WERI-Rb-1 (cell line): ENCODE results near the gene HRH3.

Experiments used
- DNase-seq: peaks from one replicate; pipeline ENCODE4 v3.0.0-alpha.2; 2020
- H3K27ac ChIP-seq: fragments of 250-450 bp; sonication (Bioruptor Pico); 2 replicates; pipeline ENCODE4 v1.5.1; 2020; ENCODE audit warnings: mild to moderate bottlenecking, moderate library complexity
- H3K27me3 ChIP-seq: fragments of 250-450 bp; sonication (Bioruptor Pico); 2 replicates; pipeline ENCODE4 v1.5.1; 2021; ENCODE audit warnings: mild to moderate bottlenecking, low read depth, moderate library complexity; ENCODE audit not compliant: insufficient read depth, severe bottlenecking
- H3K36me3 ChIP-seq: fragments of 250-450 bp; sonication (Bioruptor Pico); 2 replicates; pipeline ENCODE4 v1.5.1; 2020; ENCODE audit warnings: mild to moderate bottlenecking, moderate library complexity
- H3K4me3 ChIP-seq: 2 replicates; pipeline ENCODE4 v1.5.1; 2011; ENCODE audit warnings: low read depth, mild to moderate bottlenecking, control low read depth, low read length
- H3K9me3 ChIP-seq: fragments of 250-450 bp; sonication (Bioruptor Pico); 2 replicates; pipeline ENCODE4 v1.5.1; 2021; ENCODE audit warnings: mild to moderate bottlenecking, moderate library complexity; ENCODE audit not compliant: severe bottlenecking
- CTCF ChIP-seq: IDR thresholded peaks from 2 replicates; pipeline ENCODE4 v1.5.1; 2011; ENCODE audit warnings: low read depth, mild to moderate bottlenecking, control low read depth, inconsistent platforms, low read length

HRH3 gene

GRCh38 chr20:62266851-62267250, 46.8 kb upstream of the HRH3 start:
- Histone ChIP-seq H3K27ac (no peak overlapping the region), H3K36me3 (peaks cover 44% of the 10 kb centered on the region)
- TF ChIP-seq CTCF = no peak

DNA sequence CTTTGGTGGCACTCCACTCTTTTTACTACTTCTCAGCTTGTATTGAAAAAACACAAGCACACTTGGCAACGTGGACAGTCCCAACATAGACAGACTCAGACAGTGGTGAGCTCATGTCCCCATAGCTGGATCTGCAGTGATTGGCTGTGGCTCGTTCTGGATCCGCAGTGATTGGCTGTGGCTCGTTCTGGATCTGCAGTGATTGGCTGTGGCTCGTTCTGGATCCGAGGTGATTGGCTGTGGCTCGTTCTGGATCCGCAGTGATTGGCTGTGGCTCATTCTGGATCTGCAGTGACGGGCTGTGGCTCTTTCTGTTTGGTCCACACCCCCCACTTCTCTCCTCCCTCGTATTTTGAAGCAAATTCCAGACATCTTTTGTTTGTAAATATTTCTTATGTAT, 46.3 kb upstream of the HRH3 start:
- Histone ChIP-seq H3K36me3 (peaks cover 44% of the 10 kb centered on the region), H3K9me3 (peaks cover 6% of the 10 kb centered on the region)
- no peak for DNase-seq

More at GRCh38 chr20:62266851-62267250, 46.8 kb upstream of the HRH3 start:
- Histone ChIP-seq H3K27me3 (no peaks in the 10 kb centered on the region), H3K4me3 (no peak overlapping the region), H3K9me3 (peaks cover 6% of the 10 kb centered on the region)
- no peak for DNase-seq

GRCh38 chr20:62265365-62265764, 45.3 kb upstream of the HRH3 start:
- peaks cover 6% of the 10 kb centered on the region for H3K9me3 ChIP-seq
- no peak for DNase-seq
- TF ChIP-seq CTCF = no peak
- no peak overlapping the region for H3K27ac ChIP-seq
- peaks cover 48% of the 10 kb centered on the region for H3K36me3 ChIP-seq
- no peak overlapping the region for H3K4me3 ChIP-seq
- H3K27me3 ChIP-seq = no peaks in the 10 kb centered on the region

More for the DNA sequence above, 46.3 kb upstream of the HRH3 start:
- no peak for TF ChIP-seq CTCF
- Histone ChIP-seq H3K27me3 (no peaks in the 10 kb centered on the region), H3K4me3 (no peak overlapping the region), H3K27ac (no peak overlapping the region)

DNA sequence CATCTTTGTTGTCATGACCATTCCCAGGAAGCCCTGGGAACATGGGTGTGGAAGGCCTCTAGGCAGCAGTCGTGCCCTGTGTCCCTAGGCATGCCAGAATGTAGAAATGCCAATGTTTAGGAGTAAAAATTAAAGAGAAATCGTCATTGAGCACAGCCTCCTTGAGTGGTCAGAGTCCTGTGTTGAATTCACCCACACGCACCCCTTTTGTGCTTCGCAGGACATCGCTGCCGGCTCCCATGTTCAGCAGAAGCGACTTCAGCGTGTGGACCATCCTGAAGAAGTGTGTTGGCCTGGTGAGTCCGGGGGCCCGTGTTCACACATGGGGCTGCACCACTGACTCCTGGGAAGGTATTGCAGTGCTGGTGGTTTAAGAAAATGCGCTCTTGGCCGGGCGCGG, 43.3 kb upstream of the HRH3 start:
- peaks cover 52% of the 10 kb centered on the region for H3K36me3 ChIP-seq
- no peaks in the 10 kb centered on the region for H3K27me3 ChIP-seq
- DNase-seq = no peak
- H3K27ac ChIP-seq = no peak overlapping the region
- no peak overlapping the region for H3K4me3 ChIP-seq
- H3K9me3 ChIP-seq = peaks cover 6% of the 10 kb centered on the region
- TF ChIP-seq CTCF = no peak

DNA sequence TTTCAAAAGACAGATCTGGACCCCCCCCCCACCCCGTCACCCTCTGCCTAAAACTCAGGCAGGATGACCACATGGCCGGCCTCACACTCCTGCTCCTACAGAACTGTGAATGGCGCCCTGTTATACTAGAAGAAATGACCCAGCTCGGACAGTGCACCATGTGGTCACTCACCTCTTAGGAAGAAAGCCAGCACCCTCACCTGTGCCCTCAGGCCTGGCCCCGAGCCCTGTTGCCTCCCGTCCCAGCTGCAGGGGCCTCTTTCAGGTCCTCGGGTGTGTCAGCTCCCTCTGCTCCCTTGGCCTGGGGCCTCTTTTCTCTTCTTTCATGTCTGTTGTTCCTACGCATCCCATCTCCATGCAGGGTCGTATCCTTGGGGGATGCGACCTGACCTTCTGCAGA, 42.0 kb upstream of the HRH3 start:
- H3K4me3 ChIP-seq = no peak overlapping the region
- DNase-seq = no peak
- TF ChIP-seq CTCF = no peak
- no peaks in the 10 kb centered on the region for H3K27me3 ChIP-seq
- H3K9me3 ChIP-seq = peaks cover 6% of the 10 kb centered on the region
- no peak overlapping the region for H3K27ac ChIP-seq
- peaks cover 52% of the 10 kb centered on the region for H3K36me3 ChIP-seq

DNA sequence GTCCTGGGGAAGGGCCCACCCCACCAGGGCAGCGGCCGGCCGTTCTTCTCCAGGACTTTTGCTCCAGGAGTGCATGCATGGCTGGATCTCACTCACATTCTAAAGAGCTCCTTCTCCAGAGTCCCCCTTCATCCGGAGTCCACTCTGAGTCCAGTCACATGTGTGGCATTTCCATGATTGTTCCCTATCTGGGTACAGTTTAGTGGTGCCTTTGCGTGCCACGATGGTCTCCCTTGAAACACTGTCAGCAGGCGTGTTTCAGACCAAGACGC, 39.2 kb upstream of the HRH3 start:
- Histone ChIP-seq H3K4me3 (no peak overlapping the region), H3K27ac (no peak overlapping the region), H3K9me3 (no peaks in the 10 kb centered on the region), H3K27me3 (no peaks in the 10 kb centered on the region), H3K36me3 (peaks cover 49% of the 10 kb centered on the region)
- no peak for DNase-seq
- TF ChIP-seq CTCF = no peak
